IMR-90 (cell line): ENCODE measurements around the gene CABS1. TPM values are rescaled to one million over a fixed set of nuclear protein-coding genes. Genes with fewer than 3 reads are reported as not detected.
A peak's percentile ranks its signal among the peaks of the same experiment; 100 is the strongest.

ENCODE experiments used
- ATAC-seq: fragments of 200-7000 bp; cut with Tn5 transposase; 2 replicates; pipeline ENCODE4 v1.9.1; 2020; ENCODE audit warnings: low read depth, mild to moderate bottlenecking, moderate library complexity
- BruUV-seq: library from RNA; stranded (reverse); fragments of 400-500 nt; replicated peaks from 2 replicates; lab custom pipeline; 2021; lab: Mats Ljungman, UMichigan
- CTCF ChIA-PET: fragments of 300-600 bp; formaldehyde crosslinking; extraction: SDS; loops from one replicate; lab custom pipeline; 2021; ENCODE audit warnings: antibody characterized with exemption; lab: Yijun Ruan, JAX
- POLR2A ChIA-PET: fragments of 300-600 bp; sonication (Branson Sonifier 250); formaldehyde crosslinking; loops from one replicate; lab custom pipeline; 2022; ENCODE audit warnings: antibody characterized with exemption; ENCODE audit not compliant: unreplicated experiment; lab: Charles Lee
- DNase-seq: peaks from one replicate; pipeline ENCODE4 v3.0.0; 2013
- H2AFZ ChIP-seq: replicated peaks from 2 replicates; pipeline ENCODE3; 2013; ENCODE audit warnings: low read length, mild to moderate bottlenecking; ENCODE audit not compliant: poor library complexity
- H2AK5ac ChIP-seq: 2 replicates; pipeline ENCODE4 v1.6.1; 2013; ENCODE audit warnings: low read depth, low read length, inconsistent platforms
- H2AK9ac ChIP-seq: replicated peaks from 2 replicates; pipeline ENCODE3; 2013; ENCODE audit warnings: mild to moderate bottlenecking, low read depth, low read length, moderate library complexity; ENCODE audit not compliant: poor library complexity
- H2BK120ac ChIP-seq: 2 replicates; pipeline ENCODE4 v1.6.1; 2013; ENCODE audit warnings: low read depth, low read length, inconsistent platforms
- H2BK15ac ChIP-seq: 3 replicates; pipeline ENCODE4 v1.6.1; 2013; ENCODE audit warnings: low read depth, low read length, inconsistent platforms
- H2BK20ac ChIP-seq: 2 replicates; pipeline ENCODE4 v1.6.1; 2013; ENCODE audit warnings: low read depth, mild to moderate bottlenecking, inconsistent platforms, low read length, moderate library complexity
- H2BK5ac ChIP-seq: 2 replicates; pipeline ENCODE4 v1.6.1; 2013; ENCODE audit warnings: mild to moderate bottlenecking, low read depth, low read length, inconsistent platforms; ENCODE audit not compliant: poor library complexity, severe bottlenecking
- H3K14ac ChIP-seq: replicated peaks from 2 replicates; pipeline ENCODE4 v1.6.1; 2013; ENCODE audit warnings: low read depth, low read length, inconsistent platforms
- H3K18ac ChIP-seq: 2 replicates; pipeline ENCODE4 v1.6.1; 2013; ENCODE audit warnings: low read depth, low read length, control low read depth
- H3K23ac ChIP-seq: 2 replicates; pipeline ENCODE4 v1.6.1; 2013; ENCODE audit warnings: low read depth, low read length, inconsistent platforms
- H3K27ac ChIP-seq: 2 replicates; pipeline ENCODE4 v1.5.1; 2013; ENCODE audit warnings: mild to moderate bottlenecking, control low read depth, low read length; ENCODE audit not compliant: insufficient read depth
- H3K27me3 ChIP-seq: 2 replicates; pipeline ENCODE4 v1.6.1; 2013; ENCODE audit warnings: low read length; ENCODE audit not compliant: control insufficient read depth, insufficient read depth
- H3K36me3 ChIP-seq: 2 replicates; pipeline ENCODE4 v1.6.1; 2013; ENCODE audit warnings: low read length, mixed read lengths; ENCODE audit not compliant: control insufficient read depth, insufficient read depth
- H3K4ac ChIP-seq: 2 replicates; pipeline ENCODE4 v1.6.1; 2013; ENCODE audit warnings: low read depth, low read length, inconsistent platforms
- H3K4me1 ChIP-seq: 2 replicates; pipeline ENCODE4 v1.6.1; 2013; ENCODE audit warnings: low read length, mixed read lengths; ENCODE audit not compliant: control insufficient read depth, insufficient read depth
- H3K4me2 ChIP-seq: 2 replicates; pipeline ENCODE4 v1.6.1; 2013; ENCODE audit warnings: low read depth, mild to moderate bottlenecking, control low read depth, low read length, moderate library complexity
- H3K4me3 ChIP-seq: 2 replicates; pipeline ENCODE4 v1.5.1; 2013; ENCODE audit warnings: low read depth, mild to moderate bottlenecking, control low read depth, low read length, moderate library complexity; ENCODE audit not compliant: insufficient read depth
- H3K56ac ChIP-seq: 2 replicates; pipeline ENCODE4 v1.6.1; 2013; ENCODE audit warnings: low read length, inconsistent platforms; ENCODE audit not compliant: insufficient read depth; ENCODE audit errors: extremely low read depth
- H3K79me1 ChIP-seq, 2 experiments: 2 replicates each; pipeline ENCODE4 v1.6.1; 2013; ENCODE audit warnings: low read length in 2 of 2, inconsistent platforms in 1 of 2, low read depth in 1 of 2
- H3K9ac ChIP-seq: 2 replicates; pipeline ENCODE4 v1.6.1; 2013; ENCODE audit warnings: low read depth, low read length, control low read depth
- H3K9me1 ChIP-seq: 2 replicates; pipeline ENCODE4 v1.6.1; 2013; ENCODE audit warnings: low read length, inconsistent platforms; ENCODE audit not compliant: insufficient read depth
- H3K9me3 ChIP-seq: 2 replicates; pipeline ENCODE4 v1.6.1; 2013; ENCODE audit warnings: low read length; ENCODE audit not compliant: control insufficient read depth, insufficient read depth
- H4K20me1 ChIP-seq: 2 replicates; pipeline ENCODE4 v1.6.1; 2013; ENCODE audit warnings: low read length, inconsistent platforms; ENCODE audit not compliant: insufficient read depth
- H4K5ac ChIP-seq: 2 replicates; pipeline ENCODE4 v1.6.1; 2013; ENCODE audit warnings: mild to moderate bottlenecking, low read depth, low read length, control low read depth
- H4K8ac ChIP-seq, 2 experiments: 2 replicates each; pipeline ENCODE4 v1.6.1; 2013; ENCODE audit warnings: low read depth in 2 of 2, low read length in 2 of 2, control low read depth in 1 of 2, inconsistent platforms in 1 of 2
- H4K91ac ChIP-seq: 2 replicates; pipeline ENCODE4 v1.6.1; 2013; ENCODE audit warnings: low read depth, low read length, inconsistent platforms; ENCODE audit not compliant: insufficient read depth
- CTCF ChIP-seq: conservative IDR thresholded peaks from 2 replicates; pipeline ENCODE4 v1.5.1; 2012; ENCODE audit warnings: mild to moderate bottlenecking, low read depth, low read length, improper control_type of control experiment
- MAFK ChIP-seq: IDR thresholded peaks from 2 replicates; pipeline ENCODE4 v1.6.1; 2012; ENCODE audit warnings: low read depth, low read length, improper control_type of control experiment
- WGBS, 2 experiments: methylation state at CpG; one replicate each; pipeline versions ENCODE4 v1.1.5 to v1.1.7; 2013; ENCODE audit warnings: missing lambda C conversion rate in 2 of 2; ENCODE audit not compliant: insufficient read length in 1 of 2; ENCODE audit errors: extremely low coverage in 2 of 2; 5-methylcytosine and 5-hydroxymethylcytosine counted together
- dilution Hi-C: fragments of 300-500 bp; cut with HindIII; formaldehyde crosslinking; loops from one replicate; pipeline ENCODE4 v1.14.3; 2018; ENCODE audit warnings: low sequenced_read_pairs; ENCODE audit not compliant: unreplicated experiment
- in situ Hi-C: fragments of 300-500 bp; cut with MboI; formaldehyde crosslinking; loops from 3 replicates; pipeline ENCODE4 v1.14.3; 2019; ENCODE audit warnings: low sequenced_read_pairs, inconsistent platforms, mixed read lengths
- intact Hi-C: fragments of 100-400 bp; cut with micrococcal nuclease; formaldehyde crosslinking; loops from 2 replicates; pipeline ENCODE4 v1.10.0; 2022
- polyA plus RNA-seq, 3 experiments: library from polyadenylated mRNA; depleted of rRNA; stranded (reverse); fragments of >200 nt; gene quantifications; 2 replicates each; pipeline ENCODE4 v1.2.3, GENCODE V29; 2012; ENCODE audit warnings: low replicate concordance in 1 of 3
- total RNA-seq: library from RNA; depleted of rRNA; stranded (reverse); fragments of >200 nt; gene quantifications from 2 replicates; pipeline ENCODE4 v1.2.3, GENCODE V29; 2012

Gene CABS1
- total and polyA plus RNA-seq, 2 of the 4 experiments (the other 2 are of a cell fraction) = not detected

DNA sequence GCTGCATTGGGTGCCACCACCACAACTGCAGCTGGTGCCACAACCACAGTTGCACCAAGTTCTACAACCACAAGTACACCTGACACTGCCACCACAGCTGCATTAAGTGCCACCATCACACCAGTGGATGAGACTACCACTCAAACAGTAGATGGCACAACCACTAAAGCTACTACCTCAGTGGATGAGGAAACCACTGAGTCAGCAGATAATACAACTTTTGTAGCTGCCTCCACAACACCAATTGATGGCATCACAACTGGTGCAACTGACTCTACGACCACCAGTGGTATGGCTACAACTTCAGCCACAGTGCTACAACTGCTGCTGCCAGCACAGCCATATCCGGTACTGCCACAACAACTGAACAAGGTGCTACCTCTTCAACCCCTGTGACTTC lies 35.1 kb upstream of the CABS1 start:
- ATAC-seq (no peak), DNase-seq (no peak)
- Histone ChIP-seq H2AK5ac (no peak overlapping the region), H3K27me3 (no peaks in the 10 kb centered on the region), H3K4me2 (no peak overlapping the region), H3K9me1 (no peaks in the 10 kb centered on the region), H2BK5ac (no peak overlapping the region), H3K4me3 (no peak overlapping the region), H3K27ac (no peak overlapping the region), H4K91ac (no peak overlapping the region), H2AK9ac (no peak overlapping the region), H2BK120ac (no peak overlapping the region), H3K18ac (no peak overlapping the region), H3K4me1 (no peaks in the 10 kb centered on the region), H4K5ac (no peak overlapping the region), H3K36me3 (no peaks in the 10 kb centered on the region), H3K9ac (no peak overlapping the region), H3K4ac (no peak overlapping the region), H2BK20ac (no peak overlapping the region), H3K23ac (no peak overlapping the region), H2BK15ac (no peak overlapping the region), H3K79me1 (no peaks in the 10 kb centered on the region), H3K56ac (no peak overlapping the region), H4K20me1 (no peaks in the 10 kb centered on the region), H2AFZ (no peak overlapping the region), H3K14ac (no peak overlapping the region), H3K9me3 (no peaks in the 10 kb centered on the region), H4K8ac (no peak overlapping the region)
- ChIA-PET CTCF (no interaction called here), POLR2A (no interaction called here)
- intact Hi-C loops = no loop called here
- dilution Hi-C loops = no loop called here
- BruUV-seq = no TSS peak
- in situ Hi-C loops = no loop called here
- TF ChIP-seq MAFK (peak; percentile 89), CTCF (no peak)
- 20% methylated on average over 1 of the region's 2 CpGs; no CpG with 5 or more reads in 1 of the 2 experiments for WGBS, 2 experiments
